GM13977 (cell line): Measurements from ENCODE around the gene MRPL3.

ENCODE experiments used
- DNase-seq: peaks from one replicate; pipeline ENCODE4 v3.0.0; 2012; ENCODE audit warnings: low spot score
- in situ Hi-C: fragments of 300-500 bp; cut with MboI; formaldehyde crosslinking; loops from one replicate; pipeline ENCODE4 v1.12.0; 2022; ENCODE audit warnings: low sequenced_read_pairs, low pct_unique_long_range_greater_than_20kb, mixed read lengths, inconsistent platforms; ENCODE audit not compliant: unreplicated experiment
- TF ChIP-seq, protein P1 (sequence below): IDR thresholded peaks from 2 replicates; pipeline ENCODE4 v1.5.1; 2012; ENCODE audit warnings: mild to moderate bottlenecking, control low read depth; ENCODE audit not compliant: insufficient read depth; ENCODE audit errors: extremely low read depth, missing control alignments

MRPL3 gene

DNA sequence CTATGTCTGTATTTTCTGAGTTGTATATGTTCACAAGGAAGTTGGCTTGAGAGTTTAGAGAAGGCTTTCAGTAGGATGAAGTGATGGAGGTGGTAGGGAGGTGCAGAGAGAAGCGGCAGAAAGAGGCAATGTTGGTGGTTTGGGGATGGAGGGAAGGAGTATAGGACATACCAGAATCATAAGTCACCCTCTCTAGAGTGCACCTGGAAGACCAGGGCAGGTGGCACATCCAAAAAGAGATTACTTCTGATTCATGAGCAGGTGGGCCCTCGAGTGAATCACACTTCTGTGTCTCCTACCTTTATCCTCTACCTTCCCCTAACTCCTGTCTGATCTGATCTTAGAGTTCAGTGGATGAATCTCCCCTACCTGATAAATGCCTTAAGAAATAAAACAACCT, 41.8 kb upstream of the MRPL3 start:
- in situ Hi-C loops, result loop anchor here (25.0 kb wide), 2 partner anchors 493 to 507 kb away; partner anchors contain the start of genes ASTE1, CPNE4 and NEK11
- DNase-seq, result no peak
- TF ChIP-seq, protein P1, sequence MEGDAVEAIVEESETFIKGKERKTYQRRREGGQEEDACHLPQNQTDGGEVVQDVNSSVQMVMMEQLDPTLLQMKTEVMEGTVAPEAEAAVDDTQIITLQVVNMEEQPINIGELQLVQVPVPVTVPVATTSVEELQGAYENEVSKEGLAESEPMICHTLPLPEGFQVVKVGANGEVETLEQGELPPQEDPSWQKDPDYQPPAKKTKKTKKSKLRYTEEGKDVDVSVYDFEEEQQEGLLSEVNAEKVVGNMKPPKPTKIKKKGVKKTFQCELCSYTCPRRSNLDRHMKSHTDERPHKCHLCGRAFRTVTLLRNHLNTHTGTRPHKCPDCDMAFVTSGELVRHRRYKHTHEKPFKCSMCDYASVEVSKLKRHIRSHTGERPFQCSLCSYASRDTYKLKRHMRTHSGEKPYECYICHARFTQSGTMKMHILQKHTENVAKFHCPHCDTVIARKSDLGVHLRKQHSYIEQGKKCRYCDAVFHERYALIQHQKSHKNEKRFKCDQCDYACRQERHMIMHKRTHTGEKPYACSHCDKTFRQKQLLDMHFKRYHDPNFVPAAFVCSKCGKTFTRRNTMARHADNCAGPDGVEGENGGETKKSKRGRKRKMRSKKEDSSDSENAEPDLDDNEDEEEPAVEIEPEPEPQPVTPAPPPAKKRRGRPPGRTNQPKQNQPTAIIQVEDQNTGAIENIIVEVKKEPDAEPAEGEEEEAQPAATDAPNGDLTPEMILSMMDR, result no peak

DNA sequence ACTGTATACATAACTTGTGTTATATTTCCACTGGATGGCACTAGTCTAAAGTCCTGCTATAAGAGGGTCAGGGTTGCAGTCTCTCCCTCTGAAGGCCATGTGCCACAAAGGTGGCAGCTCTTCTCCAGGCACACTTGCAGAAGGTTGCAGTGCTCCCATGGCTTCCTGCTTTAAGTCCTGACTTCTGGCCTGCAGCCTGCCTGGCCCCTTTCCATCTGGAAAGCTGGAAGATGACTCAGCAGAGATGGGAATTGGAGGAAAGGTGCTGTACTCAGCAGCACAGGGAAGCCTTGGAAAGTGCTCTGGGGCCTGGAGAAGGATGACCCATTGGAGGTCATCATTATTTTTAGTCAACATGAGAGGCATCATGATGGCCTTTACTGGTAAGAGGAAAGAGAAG, 40.9 kb upstream of the MRPL3 start:
- DNase-seq, result no peak
- in situ Hi-C loops, result loop anchor here (25.0 kb wide), 2 partner anchors 494 to 506 kb away; partner anchors contain the start of genes ASTE1, CPNE4 and NEK11
- TF ChIP-seq, protein P1, result no peak

GRCh38 chr3:131541288-131541687, 38.5 kb upstream of the MRPL3 start:
- in situ Hi-C loops, result loop anchor here (25.0 kb wide), 2 partner anchors 496 to 504 kb away; partner anchors contain the start of genes ASTE1, CPNE4 and NEK11
- DNase-seq, result no peak
- TF ChIP-seq, protein P1, result no peak

GRCh38 chr3:131540821-131541220, 38.0 kb upstream of the MRPL3 start:
- TF ChIP-seq, protein P1, result no peak
- DNase-seq, result no peak
- in situ Hi-C loops, result loop anchor here (25.0 kb wide), 2 partner anchors 496 to 504 kb away; partner anchors contain the start of genes ASTE1, CPNE4 and NEK11

- TF ChIP-seq, protein P1, result no peak
- DNase-seq, result no peak
- in situ Hi-C loops, result loop anchor here (25.0 kb wide), 2 partner anchors 497 to 503 kb away; partner anchors contain the start of genes ASTE1, CPNE4 and NEK11
Observed at GRCh38 chr3:131540143-131540542, 37.4 kb upstream of the MRPL3 start.

GRCh38 chr3:131538968-131539367, 36.2 kb upstream of the MRPL3 start:
- TF ChIP-seq, protein P1, result no peak
- no peak for DNase-seq
- in situ Hi-C loops, result loop anchor here (25.0 kb wide), 2 partner anchors 498 to 502 kb away; partner anchors contain the start of genes ASTE1, CPNE4 and NEK11
